Heart left ventricle (tissue), 13 donors: Measurements from ENCODE around the gene FAM171A1.

Experiments
- POLR2A ChIP-seq, 2 donors: fragments of 450-650 bp; IDR thresholded peaks; one replicate each; pipeline ENCODE4 v1.6.1; 2017; ENCODE audit warnings: antibody characterized with exemption in 2 of 2, mild to moderate bottlenecking in 2 of 2, moderate library complexity in 2 of 2
- TF ChIP-seq, protein P1 (sequence below), 12 donors: fragments of 200-600 bp; sonication (generic) in 4 of 12; IDR thresholded peaks; one replicate each; pipeline versions ENCODE4 v1.5.0 to v1.8.0; 2018 to 2022; ENCODE audit warnings: antibody characterized with exemption in 12 of 12, mild to moderate bottlenecking in 5 of 12
- donor health status: ischemic (EF 13 %, LVEDD 7.1; RV severe dilation, severe dysfunction).
- donor health status: DM: no; HTN: yes; CAD: no.
- donor health status: DM: no; HTN: no; CAD: no.
- donor health status: ischemic (EF 25% LVEDD 6.9; RV normal size, moderate dysfunction).
- donor health status: ischemic (EF 25% LVEDD 5.7; RV mildly dilated, moderate dysfunction).
- donor health status: ischemic (EF 35%, LVEDD 5.7; RV mildly dilated, moderate dysfunction).
- donor health status: nonischemic (EF 11% LVEDD 7.7; RV severe dilation, severe dysfunction).
- donor health status: DM: yes; HTN: yes; CAD: no.
- donor health status: PGD.
- donor health status: ischemic (EF 29% LVEDD 5.4; RV normal size, mild dysfunction).
- donor health status: nonischemic (EF 23%, LVEDD 6.1; RV moderate dilation, normal function).

GRCh38 chr10:15295537-15296325 lies 75.4 kb downstream of the FAM171A1 start:
- TF ChIP-seq, protein P1, sequence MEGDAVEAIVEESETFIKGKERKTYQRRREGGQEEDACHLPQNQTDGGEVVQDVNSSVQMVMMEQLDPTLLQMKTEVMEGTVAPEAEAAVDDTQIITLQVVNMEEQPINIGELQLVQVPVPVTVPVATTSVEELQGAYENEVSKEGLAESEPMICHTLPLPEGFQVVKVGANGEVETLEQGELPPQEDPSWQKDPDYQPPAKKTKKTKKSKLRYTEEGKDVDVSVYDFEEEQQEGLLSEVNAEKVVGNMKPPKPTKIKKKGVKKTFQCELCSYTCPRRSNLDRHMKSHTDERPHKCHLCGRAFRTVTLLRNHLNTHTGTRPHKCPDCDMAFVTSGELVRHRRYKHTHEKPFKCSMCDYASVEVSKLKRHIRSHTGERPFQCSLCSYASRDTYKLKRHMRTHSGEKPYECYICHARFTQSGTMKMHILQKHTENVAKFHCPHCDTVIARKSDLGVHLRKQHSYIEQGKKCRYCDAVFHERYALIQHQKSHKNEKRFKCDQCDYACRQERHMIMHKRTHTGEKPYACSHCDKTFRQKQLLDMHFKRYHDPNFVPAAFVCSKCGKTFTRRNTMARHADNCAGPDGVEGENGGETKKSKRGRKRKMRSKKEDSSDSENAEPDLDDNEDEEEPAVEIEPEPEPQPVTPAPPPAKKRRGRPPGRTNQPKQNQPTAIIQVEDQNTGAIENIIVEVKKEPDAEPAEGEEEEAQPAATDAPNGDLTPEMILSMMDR (IDR thresholded peaks at IDR 0.05) = no peak
- TF ChIP-seq POLR2A (IDR thresholded peaks at IDR 0.05) = no peak
